Measurements from ENCODE around the gene FYCO1.

Gene FYCO1

GRCh38 chr3:45907769-45908705 is 87.6 kb downstream of the FYCO1 start:
- no peak for TF ChIP-seq CTCF (IDR thresholded peaks at IDR 0.05; ENCODE audit: insufficient read depth, low read length, poor library complexity, severe bottlenecking)
- Histone ChIP-seq H3K36me3 (ENCODE audit: control insufficient read depth, insufficient read depth, low read length) (no peaks in the 10 kb centered on the region), H3K27me3 (replicated peaks; ENCODE audit: control insufficient read depth, insufficient read depth, low read length) (peaks cover 1% of the 10 kb centered on the region), H3K4me3 (replicated peaks; ENCODE audit: low read depth, low read length) (no peak overlapping the region)
- DNase-seq (ENCODE audit: extremely low read depth, insufficient read length) = no peak

GRCh38 chr3:45906681-45907407 is 88.8 kb downstream of the FYCO1 start:
- Histone ChIP-seq H3K36me3 (ENCODE audit: control insufficient read depth, insufficient read depth, low read length) (no peaks in the 10 kb centered on the region), H3K4me3 (replicated peaks; ENCODE audit: low read depth, low read length) (no peak overlapping the region), H3K27me3 (replicated peaks; ENCODE audit: control insufficient read depth, insufficient read depth, low read length) (peaks cover 1% of the 10 kb centered on the region)
- TF ChIP-seq CTCF (IDR thresholded peaks at IDR 0.05; ENCODE audit: insufficient read depth, low read length, poor library complexity, severe bottlenecking) = peak; percentile 49
- DNase-seq (ENCODE audit: extremely low read depth, insufficient read length) = no peak

GRCh38 chr3:45905755-45906154 is 89.9 kb downstream of the FYCO1 start:
- no peak for DNase-seq (ENCODE audit: extremely low read depth, insufficient read length)
- Histone ChIP-seq H3K36me3 (ENCODE audit: control insufficient read depth, insufficient read depth, low read length) (no peaks in the 10 kb centered on the region), H3K27me3 (replicated peaks; ENCODE audit: control insufficient read depth, insufficient read depth, low read length) (peaks cover 3% of the 10 kb centered on the region), H3K4me3 (replicated peaks; ENCODE audit: low read depth, low read length) (no peak overlapping the region)
- TF ChIP-seq CTCF (IDR thresholded peaks at IDR 0.05; ENCODE audit: insufficient read depth, low read length, poor library complexity, severe bottlenecking) = no peak

GRCh38 chr3:45904931-45905330 is 90.7 kb downstream of the FYCO1 start:
- no peak overlapping the region for H3K4me3 ChIP-seq (replicated peaks; ENCODE audit: low read depth, low read length)
- no peak for TF ChIP-seq CTCF (IDR thresholded peaks at IDR 0.05; ENCODE audit: insufficient read depth, low read length, poor library complexity, severe bottlenecking)
- H3K36me3 ChIP-seq (ENCODE audit: control insufficient read depth, insufficient read depth, low read length) = no peaks in the 10 kb centered on the region
- peaks cover 2% of the 10 kb centered on the region; the same call in 1 of the 2 replicates for H3K27me3 ChIP-seq (replicated peaks; ENCODE audit: control insufficient read depth, insufficient read depth, low read length)
- peak; percentile 41 for DNase-seq (ENCODE audit: extremely low read depth, insufficient read length)

GRCh38 chr3:45896956-45897355 is 98.7 kb downstream of the FYCO1 start:
- TF ChIP-seq CTCF (IDR thresholded peaks at IDR 0.05; ENCODE audit: insufficient read depth, low read length, poor library complexity, severe bottlenecking) = no peak
- Histone ChIP-seq H3K36me3 (ENCODE audit: control insufficient read depth, insufficient read depth, low read length) (no peaks in the 10 kb centered on the region), H3K27me3 (replicated peaks; ENCODE audit: control insufficient read depth, insufficient read depth, low read length) (peaks cover 2% of the 10 kb centered on the region), H3K4me3 (replicated peaks; ENCODE audit: low read depth, low read length) (no peak overlapping the region)
- DNase-seq (ENCODE audit: extremely low read depth, insufficient read length) = no peak
